ENCODE results near the gene DDB1.

The DDB1 gene

DNA sequence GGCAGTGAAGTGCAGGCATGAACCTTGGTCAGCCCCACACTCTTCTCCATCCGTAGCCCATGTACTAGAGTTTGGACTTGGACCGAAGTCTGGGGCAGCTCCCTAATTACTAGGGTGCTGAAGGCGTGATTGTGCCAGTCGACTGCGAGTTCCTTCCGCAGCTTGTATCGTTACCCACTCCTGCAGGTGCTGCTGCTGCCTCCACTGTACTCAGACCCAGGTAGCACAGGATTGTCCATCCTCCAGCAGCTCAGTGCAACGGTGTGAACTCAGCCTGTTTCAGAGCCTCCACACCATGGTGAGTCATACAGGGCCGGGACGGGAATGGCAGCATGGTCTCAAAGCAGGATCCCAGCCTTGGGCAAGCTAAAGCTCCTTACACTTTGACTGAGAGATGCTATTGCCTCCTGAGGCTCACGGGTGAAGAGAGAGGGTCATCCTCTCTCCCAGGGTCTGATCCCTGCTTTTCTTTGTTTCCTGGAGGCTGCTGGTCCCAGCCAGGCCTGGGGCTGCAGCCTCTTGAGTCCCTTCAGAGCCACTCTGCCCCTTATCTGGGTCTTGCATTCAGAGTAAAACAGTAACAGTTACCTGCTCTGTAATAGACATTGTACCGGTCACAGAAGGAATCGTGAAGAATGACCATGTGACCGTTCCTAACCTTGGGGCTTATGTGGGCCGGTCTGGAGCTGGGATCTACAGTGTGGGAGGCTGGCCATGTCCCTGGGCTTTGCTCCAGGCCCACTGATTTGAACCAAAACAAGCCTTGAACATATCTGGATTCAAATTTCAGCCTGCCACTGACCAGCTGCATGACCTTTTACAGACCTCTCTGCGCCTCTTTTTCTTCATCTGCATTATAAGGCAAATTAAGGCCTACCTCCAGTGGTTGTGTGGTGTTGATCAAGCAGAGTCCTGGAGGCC is 1.8 kb upstream of the DDB1 start:
- no peak for DNase-seq

DNA sequence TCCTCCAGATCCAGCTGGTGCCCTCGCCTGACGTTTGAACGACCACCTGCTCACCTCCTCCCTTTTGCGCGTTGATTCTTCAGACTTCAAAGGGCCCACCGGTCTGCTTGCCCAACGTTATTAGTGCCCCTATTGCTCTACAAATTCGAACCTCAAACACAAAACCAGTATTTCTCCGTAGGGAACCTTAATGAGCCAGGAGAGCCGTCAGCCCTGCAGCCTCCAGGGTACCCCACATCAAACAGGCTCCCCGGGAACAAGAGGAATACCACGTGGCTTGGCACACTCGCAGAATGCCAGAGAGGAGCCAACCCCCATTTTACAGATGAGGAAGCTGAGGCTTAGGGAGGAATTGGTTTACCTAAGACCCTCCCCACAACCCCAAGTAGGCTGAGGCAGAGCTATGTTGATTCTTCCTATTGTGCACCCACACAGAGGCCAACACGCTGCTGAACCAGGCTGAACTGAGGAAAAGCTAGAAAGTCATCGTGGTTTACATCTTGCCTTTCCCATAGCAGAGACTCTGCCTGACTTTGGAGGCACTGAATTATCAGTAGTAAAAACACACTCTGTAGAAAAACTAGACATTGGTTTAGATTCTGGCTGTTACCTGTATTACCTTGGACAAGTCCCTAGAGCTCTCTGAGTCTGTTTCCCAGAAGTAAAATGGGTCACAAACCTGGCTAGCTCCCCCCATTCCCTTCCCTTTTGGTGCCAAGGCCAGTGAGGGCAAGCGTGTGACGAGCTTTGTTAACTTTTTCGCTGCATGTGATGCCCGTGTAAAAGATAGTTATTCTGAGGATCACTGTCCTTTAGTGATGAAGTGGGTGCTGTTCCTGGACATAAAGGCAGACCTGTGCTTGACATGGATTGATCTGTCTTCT is 887 bp upstream of the DDB1 start:
- no peak for DNase-seq

DNA sequence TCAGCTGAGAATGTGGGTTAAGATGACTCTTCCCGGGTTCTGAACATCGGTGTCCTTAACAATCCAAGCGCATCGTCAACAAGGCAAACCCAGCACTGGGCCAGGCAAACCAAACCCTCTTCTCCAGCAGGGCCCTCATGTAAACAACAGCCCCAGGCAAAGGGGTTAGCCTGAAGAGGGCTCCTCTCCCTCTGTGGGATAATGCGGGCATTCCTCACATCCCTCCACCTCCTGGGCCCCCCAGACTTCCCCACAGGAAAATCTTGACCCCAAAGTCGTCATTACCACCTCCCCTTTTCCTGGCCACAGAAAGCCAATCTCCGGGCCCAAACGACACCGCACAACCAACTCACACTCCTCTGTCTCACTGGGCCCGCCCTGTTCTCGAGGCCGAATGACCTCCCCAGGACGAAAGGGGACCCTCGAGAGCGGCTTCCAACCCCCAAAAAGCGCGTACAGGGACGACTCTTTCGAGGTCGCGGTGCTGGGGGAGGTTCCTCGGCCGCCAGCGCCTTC is 566 bp downstream of the DDB1 start:
- no peak for DNase-seq

DNA sequence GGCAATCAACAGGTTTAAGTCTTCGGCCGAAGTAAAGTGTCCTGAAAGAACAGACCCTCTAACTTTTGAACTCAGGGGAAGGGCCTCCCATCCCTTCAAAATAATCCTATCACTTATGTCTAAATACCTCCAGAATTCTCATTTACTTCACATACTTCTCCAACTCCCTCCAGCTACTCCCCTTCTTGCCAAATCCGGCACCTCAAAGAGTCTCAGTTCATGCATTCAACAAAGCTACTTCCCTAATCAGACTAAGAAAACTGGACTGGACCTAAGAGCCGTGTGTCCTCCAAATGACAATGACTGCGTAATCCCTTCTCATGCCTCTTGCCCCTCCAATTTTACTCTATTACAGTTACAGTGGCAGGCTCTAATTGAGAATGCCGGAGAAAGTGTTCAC is 1.3 kb downstream of the DDB1 start:
- DNase-seq: no peak

DNA sequence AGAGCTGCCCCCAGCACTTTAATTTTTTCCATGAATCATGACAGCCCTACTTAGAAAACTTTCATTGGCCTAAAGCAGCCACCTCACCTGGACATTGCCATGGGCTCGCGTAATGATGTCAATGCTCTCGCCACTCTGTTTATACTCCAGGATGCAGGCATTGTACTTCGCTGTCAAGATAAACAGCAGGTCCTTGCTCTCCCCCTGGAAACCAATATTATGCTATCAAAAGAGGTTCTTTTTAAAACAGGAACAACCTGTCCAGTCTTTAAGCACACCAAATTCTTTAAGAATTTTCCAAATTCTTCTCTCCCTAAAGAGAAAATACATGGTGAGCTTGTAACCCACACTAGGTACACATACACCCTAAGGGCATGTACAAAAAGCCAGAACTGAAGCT is 3.0 kb downstream of the DDB1 start:
- DNase-seq: no peak

DNA sequence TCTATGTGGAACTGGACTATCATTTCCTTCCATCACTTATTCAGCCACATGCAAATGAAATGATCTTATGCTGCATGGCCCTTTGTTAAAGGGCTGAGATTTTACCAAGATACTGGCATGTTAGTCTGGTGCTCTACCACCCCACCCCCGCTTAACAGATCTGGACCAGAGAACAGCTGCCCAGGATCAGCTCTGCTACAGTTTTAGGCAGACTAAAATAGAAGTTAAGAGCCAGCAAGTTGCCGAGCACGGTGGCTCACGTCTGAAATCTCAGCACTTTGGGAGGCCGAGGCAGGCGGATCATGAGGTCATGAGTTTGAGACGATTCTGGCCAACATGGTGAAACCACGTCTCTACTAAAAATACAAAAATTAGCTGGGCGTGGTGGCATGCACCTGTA is 4.6 kb downstream of the DDB1 start:
- DNase-seq: no peak

DNA sequence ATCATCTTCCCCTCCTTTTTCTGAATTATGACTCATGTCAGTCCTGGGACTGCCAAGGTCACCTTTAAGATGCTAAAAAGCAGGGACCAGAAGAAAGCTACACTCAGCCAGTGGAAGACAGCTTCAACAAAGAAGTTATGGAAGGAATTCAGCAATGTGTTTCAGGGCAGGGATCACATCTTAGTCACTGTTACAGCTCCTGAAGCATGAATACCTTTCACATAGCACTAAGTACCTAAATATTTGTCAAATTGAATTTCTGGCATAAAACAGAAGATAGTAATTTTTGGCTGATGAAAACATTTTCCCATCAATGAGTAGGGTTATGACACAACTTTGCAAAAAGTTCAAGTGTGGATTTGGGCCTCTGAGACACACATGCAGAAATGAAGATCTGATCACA is 5.2 kb downstream of the DDB1 start:
- no peak for DNase-seq

DNA sequence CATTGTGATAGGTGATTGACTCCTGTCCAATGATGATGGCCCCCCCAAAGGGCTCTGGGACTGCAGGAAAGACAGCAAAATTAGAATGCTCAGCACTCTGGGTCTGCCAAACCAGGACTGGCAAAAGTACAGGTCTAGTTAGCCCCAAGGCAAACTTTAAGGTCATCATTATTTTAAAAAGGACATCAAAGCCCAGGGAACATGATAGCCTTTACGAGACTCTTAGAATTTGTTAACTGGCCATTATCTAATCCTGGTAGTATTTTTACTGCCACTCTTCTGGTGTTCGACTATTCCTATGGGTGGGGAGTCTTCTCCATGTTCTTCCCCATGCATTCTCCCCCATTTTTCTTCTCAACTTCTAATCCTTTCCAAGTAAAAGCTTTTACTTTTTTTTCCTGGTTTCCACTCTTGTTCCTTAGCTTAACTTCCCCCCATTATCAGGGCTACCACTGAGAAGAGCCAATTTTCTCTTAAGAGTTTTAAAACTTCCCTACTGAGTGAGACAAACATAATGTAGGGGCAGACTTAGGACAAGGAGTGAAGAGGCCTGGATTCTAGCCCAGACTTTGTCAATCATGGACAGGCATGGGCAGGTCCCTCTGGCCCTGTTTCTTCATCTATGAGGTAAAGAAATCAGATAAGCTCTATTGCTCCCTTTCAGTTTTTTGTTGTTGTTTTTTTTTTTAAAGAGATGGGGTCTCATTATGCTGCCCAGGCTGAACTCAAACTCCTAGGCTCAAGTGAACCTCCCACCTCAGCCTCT is 7.1 kb downstream of the DDB1 start:
- DNase-seq: peak; percentile 62

DNA sequence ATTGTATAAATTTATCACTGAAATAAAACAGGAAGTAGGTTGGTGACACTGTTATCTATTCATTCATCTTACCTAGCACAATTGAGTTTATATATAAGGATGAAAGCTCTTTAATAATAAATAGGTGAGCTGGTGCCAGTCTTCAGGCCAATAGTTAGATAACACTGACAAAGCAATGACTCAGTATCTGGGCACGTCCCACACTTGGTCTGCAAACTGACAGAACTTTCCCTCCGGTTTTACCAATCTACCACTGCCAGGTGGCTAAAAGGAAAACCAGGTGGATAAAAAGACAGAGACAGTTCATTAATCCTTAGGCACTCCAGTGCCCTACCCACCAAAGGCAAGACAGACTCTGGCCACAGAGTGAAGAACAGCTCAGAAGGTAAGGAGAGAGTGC is 17.6 kb downstream of the DDB1 start:
- DNase-seq: no peak

DNA sequence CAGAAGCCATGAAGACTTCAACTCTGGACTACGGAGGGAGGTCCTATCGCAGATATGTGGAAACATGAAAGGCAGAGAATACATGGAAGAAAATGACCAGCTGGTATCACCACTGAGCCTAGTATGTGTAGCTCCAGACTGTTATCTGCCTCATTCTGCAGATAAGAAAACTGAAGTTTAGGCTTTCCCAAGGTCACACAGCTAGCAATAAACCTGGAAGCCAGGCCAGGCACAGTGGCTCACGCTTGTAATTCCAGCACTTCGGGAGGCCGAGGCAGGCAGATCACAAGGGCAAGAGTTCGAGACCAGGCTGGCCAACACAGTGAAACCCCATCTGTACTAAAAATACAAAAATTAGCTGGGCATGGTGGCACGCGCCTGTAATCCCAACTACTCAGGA is 22.2 kb downstream of the DDB1 start:
- no peak for DNase-seq

DNA sequence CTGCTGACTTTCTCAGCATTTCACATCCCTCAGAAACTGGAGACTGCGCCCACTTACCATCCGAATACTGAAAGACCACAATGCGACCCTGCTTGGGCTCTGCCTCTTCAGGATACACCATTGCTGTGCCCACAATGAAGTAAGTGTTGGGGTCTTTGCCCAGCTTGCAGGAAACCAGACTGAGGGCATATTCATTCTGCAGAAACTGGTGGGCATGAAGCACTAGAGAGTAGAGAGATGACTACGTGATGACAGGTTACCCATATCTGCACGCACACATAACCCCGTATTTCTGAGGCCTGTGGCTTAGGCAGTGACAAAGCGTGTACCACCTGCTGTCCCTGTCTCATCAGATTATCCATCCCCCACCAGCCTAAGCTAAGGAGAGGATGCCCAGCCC is 23.2 kb downstream of the DDB1 start:
- DNase-seq: no peak

DNA sequence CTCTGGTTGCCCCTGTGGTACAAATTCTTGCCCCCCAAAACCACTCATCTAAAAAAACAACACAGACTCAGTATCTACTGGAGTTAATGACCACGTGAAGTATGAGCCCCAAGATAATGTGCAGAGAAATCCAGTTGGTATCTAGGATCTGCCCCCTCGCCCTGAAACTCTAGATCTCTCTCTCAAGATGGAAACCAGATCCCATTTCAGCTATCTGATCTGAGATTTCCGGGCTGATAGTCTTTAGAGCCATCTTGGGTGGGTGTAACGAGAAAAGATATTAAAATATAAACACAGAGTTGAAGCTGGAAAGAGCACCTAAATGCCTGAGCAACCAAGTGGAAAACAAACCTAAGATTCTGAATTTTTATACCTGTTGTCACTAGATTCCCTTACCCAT is 23.8 kb downstream of the DDB1 start:
- no peak for DNase-seq

DNA sequence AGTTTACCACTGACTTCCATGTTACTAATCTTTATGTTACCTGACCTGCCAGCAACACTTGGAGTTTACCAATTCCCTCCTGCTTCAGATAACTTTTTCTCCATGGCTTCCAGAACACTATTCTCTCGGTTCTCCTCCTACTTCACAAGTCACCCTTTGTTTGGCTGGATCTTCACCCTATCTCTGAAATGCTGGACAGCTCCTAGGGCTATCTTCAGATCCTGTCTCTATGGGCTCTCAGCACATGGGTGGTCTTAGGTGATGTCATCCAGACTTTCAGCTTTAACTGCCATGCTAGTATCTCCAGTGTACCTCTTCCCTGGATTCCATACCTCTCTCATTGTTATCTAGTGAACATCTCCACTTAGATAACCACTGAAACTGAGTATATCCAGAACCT is 25.6 kb downstream of the DDB1 start:
- DNase-seq: no peak

DNA sequence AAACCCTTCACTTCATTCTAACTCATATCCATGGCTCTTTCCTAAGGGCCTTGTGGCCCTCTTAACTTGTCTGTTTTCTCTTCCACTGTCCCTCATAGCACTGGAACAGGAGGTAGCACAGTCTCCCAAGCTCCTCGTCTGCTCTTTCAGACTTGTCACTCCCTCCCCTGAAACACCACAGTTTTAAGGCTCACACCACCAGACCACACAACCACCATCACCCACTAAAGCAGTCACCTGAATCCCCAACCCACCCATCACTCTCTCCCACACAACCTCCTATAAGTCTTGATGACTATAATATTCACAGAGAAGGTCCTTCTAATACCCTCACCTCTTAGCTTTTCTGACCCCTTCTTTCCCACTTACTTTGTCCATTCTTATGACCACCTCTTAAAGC is 26.7 kb downstream of the DDB1 start:
- DNase-seq: no peak

DNA sequence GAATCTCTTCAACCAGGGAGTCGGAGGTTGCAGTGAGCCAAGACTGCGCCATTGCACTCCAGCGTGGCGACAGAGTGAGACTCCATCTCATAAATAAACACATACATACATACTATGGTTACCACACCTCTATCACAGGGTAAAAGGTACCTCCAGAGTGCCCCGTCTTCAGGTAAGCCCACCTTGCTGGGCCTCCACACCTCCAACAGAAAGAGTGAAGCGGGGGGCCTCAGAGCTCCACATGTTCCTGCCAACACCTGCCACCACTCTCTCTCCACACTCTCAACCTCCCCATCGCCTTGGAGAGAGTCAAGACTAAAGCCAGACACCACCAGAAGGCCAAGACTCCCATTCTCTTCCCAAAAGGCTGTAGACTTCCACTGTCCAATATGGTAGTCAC is 27.5 kb downstream of the DDB1 start:
- no peak for DNase-seq

DNA sequence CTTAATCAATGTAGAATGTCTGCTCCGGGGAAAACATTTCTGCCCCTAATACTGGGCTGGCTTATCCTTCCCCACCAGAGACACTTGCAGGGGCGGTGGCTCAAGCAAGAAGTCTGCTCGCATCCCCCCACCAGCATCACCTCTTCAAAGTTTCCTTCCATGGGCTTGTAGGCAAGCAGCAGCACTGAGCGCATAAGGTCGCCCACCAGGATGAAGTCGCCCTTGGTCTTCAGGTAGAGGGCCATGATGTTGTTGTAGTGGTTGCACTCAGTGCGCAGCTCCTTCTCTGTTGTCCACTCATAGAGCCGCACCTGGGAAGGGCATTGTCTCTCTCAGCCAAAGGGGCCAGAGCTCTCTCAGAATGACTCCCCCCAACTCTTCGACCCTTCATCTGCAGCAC is 29.2 kb downstream of the DDB1 start:
- no peak for DNase-seq

DNA sequence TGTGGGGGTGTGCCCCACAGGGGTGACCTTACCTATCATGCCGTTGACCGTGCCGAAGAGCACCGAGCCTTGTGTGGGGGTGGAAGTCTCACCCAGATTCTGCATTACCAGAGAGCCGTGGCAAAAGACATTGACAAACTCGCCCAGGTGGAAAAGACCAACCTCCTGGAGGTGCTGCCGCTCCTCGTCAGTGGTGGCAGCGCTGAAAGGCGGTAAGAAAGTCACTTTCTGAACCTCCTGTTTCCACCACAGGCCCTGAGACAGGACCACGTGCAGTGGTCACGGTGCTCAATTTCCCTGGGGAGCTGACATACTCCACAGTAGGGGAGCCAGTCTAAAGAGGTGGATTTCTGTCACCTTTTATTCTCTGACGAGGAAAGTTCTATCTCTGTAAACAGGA is 30.4 kb downstream of the DDB1 start:
- no peak for DNase-seq

DNA sequence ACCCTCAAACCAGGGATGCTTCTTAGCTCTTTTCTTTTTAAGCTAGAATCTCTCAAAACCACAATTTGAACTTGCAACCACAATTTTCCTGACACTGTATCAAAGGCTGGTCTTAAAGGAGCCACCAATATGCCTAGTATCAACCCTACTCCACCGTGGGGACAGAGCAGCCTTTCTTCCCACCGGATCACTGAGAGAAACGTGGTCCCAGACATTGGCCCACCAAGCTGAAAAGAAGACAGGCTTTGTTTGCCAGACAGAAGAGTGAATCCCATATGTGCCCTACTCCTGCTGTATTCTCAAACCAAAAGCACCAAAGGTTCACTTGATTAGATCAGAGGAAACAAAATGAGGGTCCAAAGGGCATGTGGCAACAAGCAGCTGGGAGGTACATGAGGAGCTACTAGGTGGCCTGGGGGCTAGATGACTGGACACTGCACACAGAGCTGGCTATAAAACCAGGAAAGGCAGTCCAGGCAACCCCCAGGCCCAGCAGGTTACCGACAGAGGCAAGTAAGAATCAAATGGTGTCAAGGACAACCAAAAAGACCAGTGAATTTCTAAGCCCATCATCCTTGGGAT is 34.2 kb downstream of the DDB1 start:
- DNase-seq: no peak

DNA sequence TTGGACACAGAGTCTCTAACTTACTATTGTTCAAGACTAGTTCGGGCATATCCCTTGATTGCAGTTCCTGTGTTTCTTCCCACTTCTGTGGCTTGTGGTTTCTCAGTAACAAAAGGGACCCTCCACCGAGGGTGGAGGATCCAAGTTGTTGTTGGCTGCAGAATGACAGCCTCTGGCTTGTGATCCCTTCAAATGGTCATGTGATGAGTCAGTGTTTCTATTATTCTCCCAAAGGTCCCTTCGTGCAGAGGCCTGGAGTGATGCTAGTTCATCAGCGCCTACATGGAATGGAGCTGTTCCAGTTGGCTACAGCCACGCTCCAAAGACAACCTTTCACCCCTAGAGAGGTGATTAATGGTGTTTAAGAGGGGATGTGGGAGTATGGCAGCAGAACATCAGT is 35.2 kb downstream of the DDB1 start:
- no peak for DNase-seq

DNA sequence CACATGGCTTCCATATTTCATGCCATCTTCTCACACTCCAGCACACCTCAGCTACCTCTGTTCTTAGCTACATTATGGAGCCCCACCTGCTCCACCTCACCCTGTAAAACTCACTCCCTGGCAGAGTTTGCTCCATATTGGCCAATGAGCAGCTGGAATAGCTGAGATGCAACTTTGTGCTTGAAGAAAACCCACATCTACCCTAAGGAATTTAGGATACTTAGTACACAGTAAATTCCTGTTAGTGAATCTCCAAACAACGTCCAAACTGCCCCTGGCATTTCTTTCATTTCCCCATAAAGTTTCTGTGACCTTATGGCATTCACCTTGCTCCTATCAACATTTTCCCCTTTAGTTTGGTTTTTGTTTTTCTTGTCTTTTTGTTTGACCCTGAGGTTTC is 35.6 kb downstream of the DDB1 start:
- DNase-seq: no peak

DNA sequence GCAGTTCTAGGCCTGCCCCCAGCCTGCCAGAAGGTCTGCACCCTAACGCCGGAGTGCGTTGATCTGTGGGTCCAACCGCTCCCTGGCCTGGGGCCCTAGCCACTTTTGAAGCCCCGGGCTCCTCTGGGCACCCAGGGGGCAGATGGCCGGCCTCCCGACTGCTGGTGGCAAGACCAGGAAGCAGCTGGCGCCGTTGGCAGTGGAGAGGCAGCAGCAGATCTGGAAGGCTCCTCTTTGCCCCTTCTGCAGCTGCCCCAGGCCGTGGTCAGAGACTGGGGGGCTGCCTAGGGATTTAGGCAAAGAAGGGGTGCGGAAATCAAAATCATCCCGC is 37.3 kb downstream of the DDB1 start:
- DNase-seq: no peak

DNA sequence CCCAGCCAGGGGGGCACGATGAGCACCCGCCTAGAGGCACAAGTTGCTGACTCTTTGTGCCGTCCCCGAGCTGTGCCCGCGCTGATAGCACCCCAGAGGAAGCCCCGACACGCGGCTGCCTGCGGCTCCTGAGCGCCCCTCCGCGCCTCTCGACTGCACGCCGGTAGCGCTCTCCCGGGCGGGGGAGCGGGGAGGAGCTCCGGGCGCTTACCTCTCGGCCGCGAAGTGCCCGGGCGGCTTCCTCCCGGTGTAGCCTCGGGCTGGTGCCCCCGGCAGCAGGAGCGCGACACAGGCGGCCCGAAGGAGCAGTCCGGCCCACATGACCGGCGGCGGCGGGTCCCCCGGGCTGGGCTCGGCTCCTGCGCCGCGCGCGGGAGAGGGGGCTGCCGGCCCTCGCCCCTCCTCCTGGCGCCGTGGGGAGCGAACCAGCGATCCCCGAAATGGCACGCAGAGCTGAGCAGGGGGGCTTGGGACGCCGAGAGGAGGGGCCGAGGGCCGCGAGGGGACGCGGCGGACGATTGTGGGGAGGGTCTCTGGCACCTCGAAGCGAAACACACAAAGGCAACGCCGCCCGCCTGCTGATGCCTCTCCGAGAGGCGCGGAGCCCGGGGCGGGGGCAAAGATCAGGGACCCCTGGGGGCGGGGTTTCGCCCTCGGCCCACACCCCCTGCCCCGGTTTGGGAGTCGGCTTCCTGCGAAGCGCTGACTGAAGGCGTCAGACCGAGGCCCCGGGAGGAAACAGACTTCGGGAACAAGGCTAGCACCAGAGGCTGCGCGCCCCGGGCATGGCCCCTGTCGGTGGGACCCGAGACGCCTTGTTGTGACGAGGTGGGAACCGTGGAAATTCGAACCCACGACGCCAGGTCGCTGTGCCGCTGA is 37.9 kb downstream of the DDB1 start, which contains the start of gene VWCE:
Gene VWCE, minus strand, starts transcription at position 600 of the 879 bp plus-strand sequence. Its CDS starts 279 bp downstream, at position 321.
- peak; percentile 62 for DNase-seq

Measured in NCI-H1105 (cell line).